Body of pancreas (tissue), 4 donors: ENCODE measurements around the gene LRRC8B.

Source experiments
- CTCF ChIP-seq, 7 experiments: fragments of 450-650 bp in 4 of 7; fragments of 200-600 bp in 3 of 7; sonication (generic) in 3 of 7; IDR thresholded peaks; one replicate each; pipeline ENCODE4 v1.5.1; 2016 to 2019; ENCODE audit warnings: antibody characterized with exemption in 7 of 7
- POLR2A ChIP-seq, 3 donors: fragments of 450-650 bp; IDR thresholded peaks; one replicate each; pipeline ENCODE4 v1.6.1; 2016; ENCODE audit warnings: antibody characterized with exemption in 3 of 3, mild to moderate bottlenecking in 2 of 3

DNA sequence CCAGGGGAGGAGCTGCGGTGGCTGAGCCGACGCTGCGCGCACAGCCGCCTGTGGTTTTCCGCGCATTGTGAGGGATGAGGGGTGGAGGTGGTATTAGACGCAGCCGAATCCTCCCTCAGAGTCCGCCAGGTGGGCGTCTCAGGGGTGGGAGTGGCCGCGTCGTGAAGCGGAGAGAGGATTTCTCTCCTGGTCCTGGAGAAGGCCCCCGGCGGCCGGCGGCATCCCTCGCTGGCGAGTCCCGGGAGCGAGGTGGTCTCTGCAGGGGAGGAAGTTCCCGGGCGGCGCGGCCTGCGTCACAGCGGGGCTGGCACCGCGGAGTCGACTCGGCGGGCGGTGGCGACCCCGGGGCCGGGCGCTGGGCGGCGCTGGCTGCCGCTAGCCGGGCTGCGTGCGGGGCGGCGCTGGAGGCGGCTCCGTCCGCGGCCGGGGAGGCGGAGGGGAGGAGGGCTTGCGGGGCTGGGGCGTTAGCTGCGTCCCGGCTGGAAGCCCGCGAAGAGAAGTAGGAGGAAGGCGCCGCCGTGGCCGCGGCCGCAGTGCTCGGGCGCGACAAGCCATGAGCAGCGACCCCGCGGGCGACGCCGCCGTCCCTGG is 108.1 kb downstream of the LRRC8B start, which contains the start of gene LRRC8C:
- TF ChIP-seq CTCF (IDR thresholded peaks at IDR 0.05) = peak in 6 of 7 experiments; percentile 20 to 71 (median 51)
- peak in 2 of 3 donors; percentile 61 to 66 for TF ChIP-seq POLR2A (IDR thresholded peaks at IDR 0.05)
